Fibroblast of villous mesenchyme (primary cell): ENCODE data around the gene SYNDIG1L. TPM values are rescaled to one million over a fixed set of nuclear protein-coding genes. Genes with fewer than 3 reads are reported as not detected.

ENCODE experiments used
- DNase-seq: peaks from one replicate; pipeline ENCODE4 v3.0.0-alpha.2; 2010; ENCODE audit warnings: low read depth
- H3K4me3 ChIP-seq: 2 replicates; pipeline ENCODE4 v1.5.1; 2011; ENCODE audit warnings: low read depth, mild to moderate bottlenecking, low read length
- total RNA-seq: library from RNA; depleted of rRNA; stranded (reverse); fragments of >200 nt; gene quantifications from 2 replicates; pipeline ENCODE4 v1.2.3, GENCODE V29; 2012
- TF ChIP-seq, protein P1 (sequence below): IDR thresholded peaks from 2 replicates; pipeline ENCODE4 v1.5.1; 2012; ENCODE audit warnings: low read depth, mild to moderate bottlenecking, low read length; ENCODE audit not compliant: insufficient read depth

The SYNDIG1L gene
- total RNA-seq, 1 donor: not detected

- no peak for DNase-seq
- H3K4me3 ChIP-seq: no peak overlapping the region
- TF ChIP-seq, protein P1, sequence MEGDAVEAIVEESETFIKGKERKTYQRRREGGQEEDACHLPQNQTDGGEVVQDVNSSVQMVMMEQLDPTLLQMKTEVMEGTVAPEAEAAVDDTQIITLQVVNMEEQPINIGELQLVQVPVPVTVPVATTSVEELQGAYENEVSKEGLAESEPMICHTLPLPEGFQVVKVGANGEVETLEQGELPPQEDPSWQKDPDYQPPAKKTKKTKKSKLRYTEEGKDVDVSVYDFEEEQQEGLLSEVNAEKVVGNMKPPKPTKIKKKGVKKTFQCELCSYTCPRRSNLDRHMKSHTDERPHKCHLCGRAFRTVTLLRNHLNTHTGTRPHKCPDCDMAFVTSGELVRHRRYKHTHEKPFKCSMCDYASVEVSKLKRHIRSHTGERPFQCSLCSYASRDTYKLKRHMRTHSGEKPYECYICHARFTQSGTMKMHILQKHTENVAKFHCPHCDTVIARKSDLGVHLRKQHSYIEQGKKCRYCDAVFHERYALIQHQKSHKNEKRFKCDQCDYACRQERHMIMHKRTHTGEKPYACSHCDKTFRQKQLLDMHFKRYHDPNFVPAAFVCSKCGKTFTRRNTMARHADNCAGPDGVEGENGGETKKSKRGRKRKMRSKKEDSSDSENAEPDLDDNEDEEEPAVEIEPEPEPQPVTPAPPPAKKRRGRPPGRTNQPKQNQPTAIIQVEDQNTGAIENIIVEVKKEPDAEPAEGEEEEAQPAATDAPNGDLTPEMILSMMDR: no peak
Measured at GRCh38 chr14:74434294-74434693, 8.3 kb upstream of the SYNDIG1L start.

DNA sequence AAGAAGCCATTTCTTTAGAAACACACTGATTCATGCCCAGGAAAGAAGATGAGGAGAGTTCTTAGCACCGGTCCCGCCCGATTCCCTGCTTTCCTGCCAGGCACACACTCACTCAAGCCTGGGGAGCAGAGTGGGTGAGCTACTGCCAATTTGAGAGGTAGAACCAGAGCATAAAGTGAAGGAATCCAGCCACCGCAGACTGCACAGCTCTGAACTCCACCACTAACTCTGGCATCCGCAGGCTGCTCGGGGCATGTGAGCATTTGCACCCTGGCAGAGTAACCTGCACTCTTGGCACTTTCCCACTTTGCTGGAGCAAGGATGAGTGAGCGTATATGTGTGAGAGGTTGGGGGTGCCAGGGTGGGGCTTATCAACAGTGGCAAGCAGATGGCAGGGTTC lies 4.0 kb upstream of the SYNDIG1L start:
- TF ChIP-seq, protein P1: no peak
- no peak for DNase-seq
- no peak overlapping the region for H3K4me3 ChIP-seq

DNA sequence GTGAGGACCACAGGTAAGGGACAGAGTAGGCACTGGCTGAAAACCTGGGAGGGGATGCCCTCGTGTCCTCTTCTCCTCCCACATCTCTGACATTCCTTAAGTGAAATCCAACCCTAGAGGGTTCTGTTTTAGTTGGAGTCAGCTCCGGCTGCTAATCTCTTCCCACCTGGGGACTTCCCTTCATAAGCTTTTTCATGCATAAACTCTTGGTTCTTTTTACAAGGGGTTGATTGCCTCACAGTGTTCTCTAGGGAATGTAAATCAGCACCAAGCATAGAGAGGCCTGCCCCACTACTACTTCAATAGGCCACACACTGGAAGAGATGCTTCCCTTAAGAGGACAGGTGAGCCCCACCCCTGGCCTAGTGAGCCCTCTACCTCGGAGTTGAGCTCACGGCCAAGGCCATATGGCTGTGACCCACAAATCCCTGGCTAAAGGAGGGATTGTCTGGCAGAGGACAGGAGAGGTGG lies 3.2 kb upstream of the SYNDIG1L start:
- TF ChIP-seq, protein P1: no peak
- no peak for DNase-seq

GRCh38 chr14:74427651-74428050 lies 1.6 kb upstream of the SYNDIG1L start:
- TF ChIP-seq, protein P1: no peak
- no peak for DNase-seq
- H3K4me3 ChIP-seq: no peak overlapping the region

More for the DNA sequence above, 3.2 kb upstream of the SYNDIG1L start:
- H3K4me3 ChIP-seq: no peak overlapping the region

DNA sequence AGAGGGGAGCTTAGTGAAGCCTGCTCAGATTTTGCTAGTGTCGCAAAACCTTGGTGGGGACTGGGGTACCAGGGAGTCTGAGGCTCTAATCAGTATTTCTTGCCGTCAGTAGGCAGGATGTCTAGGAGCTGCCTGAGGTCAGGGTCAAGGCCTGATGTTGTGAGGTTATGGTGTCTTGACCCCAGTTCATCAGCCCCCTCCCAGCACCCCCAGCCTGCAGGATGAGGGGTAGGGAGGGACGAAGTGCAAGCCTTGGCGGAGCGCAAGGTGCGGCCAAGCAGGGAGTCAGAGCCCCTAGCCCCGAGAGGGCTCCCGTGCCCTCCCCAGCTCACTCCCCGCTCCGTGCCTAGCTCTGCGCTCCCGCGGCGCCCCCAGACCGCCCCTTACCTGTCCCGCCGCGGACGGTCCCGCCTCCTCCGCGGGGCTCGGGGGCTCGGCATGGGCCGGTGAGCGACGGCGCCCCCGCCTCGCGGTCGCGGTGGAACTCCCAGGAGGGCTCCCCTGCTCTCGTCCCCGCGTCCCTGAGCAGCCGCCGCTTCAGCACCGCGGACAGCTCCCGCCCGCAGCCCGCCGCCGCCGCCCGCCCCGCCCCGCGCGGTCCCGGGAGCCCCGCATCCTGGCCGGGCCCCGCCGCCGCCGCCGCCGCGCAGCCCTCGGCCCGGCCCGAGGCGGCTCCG lies 347 bp downstream of the SYNDIG1L start:
- no peak overlapping the region for H3K4me3 ChIP-seq
- DNase-seq: peak; percentile 17
- TF ChIP-seq, protein P1: no peak

GRCh38 chr14:74424606-74425005 lies 1.4 kb downstream of the SYNDIG1L start:
- H3K4me3 ChIP-seq: no peak overlapping the region
- TF ChIP-seq, protein P1: no peak
- no peak for DNase-seq

- DNase-seq: no peak
- no peak overlapping the region for H3K4me3 ChIP-seq
- TF ChIP-seq, protein P1: no peak
Measured at GRCh38 chr14:74423246-74423645, 2.8 kb downstream of the SYNDIG1L start.
